Muscle layer of duodenum (tissue), 2 donors: ENCODE data around the gene UCN3.

Source experiments
- H3K27ac ChIP-seq: one replicate; pipeline ENCODE4 v1.7.0; 2013; ENCODE audit warnings: mild to moderate bottlenecking, low read length
- H3K27me3 ChIP-seq: one replicate; pipeline ENCODE4 v1.7.0; 2013; ENCODE audit warnings: low read depth, mild to moderate bottlenecking, control low read depth, low read length
- H3K36me3 ChIP-seq, 2 donors: one replicate each; pipeline ENCODE4 v1.7.0; 2013; ENCODE audit warnings: low read length in 2 of 2, control low read depth in 1 of 2, mild to moderate bottlenecking in 1 of 2; ENCODE audit not compliant: insufficient read depth in 2 of 2, control insufficient read depth in 1 of 2
- H3K4me1 ChIP-seq, 2 donors: one replicate each; pipeline ENCODE4 v1.7.0; 2013; ENCODE audit warnings: low read length in 2 of 2, mild to moderate bottlenecking in 2 of 2, control low read depth in 1 of 2, moderate library complexity in 1 of 2; ENCODE audit not compliant: insufficient read depth in 2 of 2, control insufficient read depth in 1 of 2
- H3K4me3 ChIP-seq, 2 donors: one replicate each; pipeline ENCODE4 v1.7.0; 2013; ENCODE audit warnings: low read length in 2 of 2, low read depth in 1 of 2, mild to moderate bottlenecking in 1 of 2
- H3K9me3 ChIP-seq, 2 donors: one replicate each; pipeline ENCODE4 v1.7.0; 2013; ENCODE audit warnings: low read length in 2 of 2, control low read depth in 1 of 2, mild to moderate bottlenecking in 1 of 2; ENCODE audit not compliant: control insufficient read depth in 1 of 2
- donor health status: healthy.

UCN3 gene

DNA sequence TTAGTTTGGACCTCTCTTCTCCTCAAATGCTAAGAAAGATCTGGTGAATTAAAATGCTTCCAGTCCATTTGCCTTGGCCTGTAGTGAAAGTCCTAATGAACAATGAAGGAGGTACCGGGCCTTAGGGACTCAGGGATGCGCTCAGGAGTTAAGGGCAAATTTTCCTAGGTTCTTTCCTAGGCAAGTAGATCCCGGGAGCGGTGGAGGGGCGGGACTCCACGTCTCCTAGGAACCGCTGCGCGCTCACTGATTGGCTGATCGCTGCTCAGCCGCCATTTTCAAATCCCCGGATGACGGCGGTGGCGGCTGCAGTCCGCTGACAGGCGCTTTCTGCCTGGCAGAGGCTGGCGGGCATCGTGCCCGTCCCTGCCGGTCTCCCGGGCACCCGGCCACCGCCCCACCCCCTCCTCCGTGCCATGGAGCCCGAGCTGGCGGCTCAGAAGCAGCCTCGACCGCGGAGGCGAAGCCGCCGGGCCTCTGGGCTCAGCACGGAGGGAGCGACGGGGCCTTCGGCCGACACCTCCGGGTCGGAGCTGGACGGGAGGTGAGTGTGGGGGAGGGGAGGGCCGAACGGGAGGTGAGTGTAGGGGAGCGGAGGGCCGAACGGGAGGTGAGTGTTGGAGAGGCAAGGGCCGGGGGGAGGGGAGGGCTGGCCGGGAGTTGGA is 47.6 kb downstream of the UCN3 start, which contains the start of gene NET1:
NET1 (plus strand) TSS at position 281 of the 665 bp plus-strand sequence; CDS start at position 417, 136 bp downstream.
- Histone ChIP-seq H3K9me3 (no peaks in the 10 kb centered on the region), H3K27ac (peak within 1 kb of the TSS; percentile 50), H3K36me3 (no peaks in the 10 kb centered on the region), H3K4me3 (peak within 1 kb of the TSS; percentile 77 to 91), H3K4me1 (no peaks in the 10 kb centered on the region), H3K27me3 (no peaks in the 10 kb centered on the region)

DNA sequence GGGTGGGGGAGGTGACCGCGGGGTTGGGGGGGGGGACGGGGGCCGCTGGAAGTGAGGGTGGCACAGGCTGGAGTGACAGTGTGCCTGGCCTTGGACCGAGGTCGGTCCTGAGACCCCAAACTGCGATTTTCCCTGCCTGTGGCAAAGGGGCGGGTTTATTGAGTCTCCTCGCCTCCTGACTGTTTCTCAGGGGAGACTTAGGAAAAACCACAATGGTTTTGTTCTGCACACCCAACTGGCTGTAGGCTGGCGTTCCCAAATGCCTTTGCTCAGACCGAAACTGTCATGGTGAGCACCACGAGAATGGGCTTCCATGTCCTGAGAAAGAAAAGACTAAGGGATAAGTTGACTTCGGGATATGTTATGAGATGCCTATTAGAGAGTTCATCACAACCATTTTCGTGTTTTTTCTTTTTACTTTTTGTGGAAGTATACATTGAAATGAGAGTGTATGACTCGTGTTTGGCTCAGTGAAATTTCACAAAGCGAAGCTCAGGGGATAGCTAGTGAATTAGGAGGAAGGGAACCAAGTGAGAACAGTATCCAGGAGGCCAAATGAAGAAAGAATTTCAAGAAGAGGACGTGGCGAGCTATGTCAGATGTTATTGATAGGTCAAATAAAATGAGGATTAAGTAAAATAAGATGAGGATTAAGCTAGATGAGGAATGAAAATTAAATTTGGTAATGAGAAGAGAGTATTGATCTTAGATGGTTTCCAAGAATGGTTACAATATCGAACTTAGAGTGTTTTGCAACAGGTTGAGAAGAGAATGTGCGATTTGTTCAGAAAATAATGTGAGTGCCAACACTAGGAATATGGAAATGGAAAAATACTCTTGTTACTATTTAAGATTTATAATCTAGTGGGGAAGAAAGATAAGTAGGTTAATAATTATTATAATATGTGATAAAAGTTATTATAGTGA is 48.5 kb downstream of the UCN3 start:
- peak overlapping the region; percentile 50 for H3K27ac ChIP-seq
- H3K9me3 ChIP-seq = no peaks in the 10 kb centered on the region
- no peaks in the 10 kb centered on the region for H3K4me1 ChIP-seq
- H3K36me3 ChIP-seq = no peaks in the 10 kb centered on the region
- no peaks in the 10 kb centered on the region for H3K27me3 ChIP-seq
- peak overlapping the region; percentile 77 to 91 for H3K4me3 ChIP-seq

DNA sequence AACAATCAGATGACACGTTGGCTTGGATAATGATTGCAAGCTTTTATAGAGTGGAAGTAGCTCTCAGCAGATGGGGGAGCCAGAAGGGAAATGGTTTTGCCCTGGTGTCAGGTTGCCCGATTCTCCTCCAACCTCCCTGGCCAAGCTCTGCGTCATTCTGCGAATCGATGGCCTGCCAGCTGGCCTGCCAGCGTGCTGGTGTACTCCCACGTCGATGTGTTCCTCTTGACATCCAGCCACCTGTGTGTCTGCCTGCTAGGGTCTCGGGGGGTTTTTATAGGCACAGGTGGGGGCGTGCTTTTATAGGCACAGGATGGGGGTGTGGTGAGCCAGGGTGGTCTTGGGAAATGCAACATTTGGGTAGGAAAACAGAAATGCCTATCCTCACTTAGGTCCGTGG is 52.2 kb downstream of the UCN3 start:
- no peaks in the 10 kb centered on the region for H3K36me3 ChIP-seq
- H3K4me1 ChIP-seq = no peaks in the 10 kb centered on the region
- H3K9me3 ChIP-seq = no peaks in the 10 kb centered on the region
- no peak overlapping the region for H3K4me3 ChIP-seq
- H3K27ac ChIP-seq = no peak overlapping the region
- no peaks in the 10 kb centered on the region for H3K27me3 ChIP-seq

DNA sequence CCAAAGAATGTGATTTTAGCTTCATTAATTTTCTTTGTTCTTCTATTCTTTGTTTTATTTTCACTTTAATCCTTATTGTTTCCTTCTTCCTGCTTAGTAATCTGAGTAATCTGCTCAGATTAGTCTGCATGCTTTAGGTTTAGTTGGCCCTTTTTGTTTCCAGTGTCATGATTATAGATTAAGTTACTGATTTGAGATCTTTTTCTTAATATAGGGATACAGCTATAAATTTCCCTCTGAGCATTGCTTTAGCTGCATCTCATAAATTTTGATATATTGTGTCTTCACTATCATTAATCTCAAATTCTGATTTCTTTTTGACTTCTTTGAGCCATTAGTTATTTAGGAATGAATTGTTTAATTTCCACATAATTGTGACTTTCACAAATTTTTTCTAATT is 53.8 kb downstream of the UCN3 start:
- Histone ChIP-seq H3K9me3 (no peaks in the 10 kb centered on the region), H3K4me3 (no peak overlapping the region), H3K27ac (no peak overlapping the region), H3K4me1 (no peaks in the 10 kb centered on the region), H3K36me3 (no peaks in the 10 kb centered on the region), H3K27me3 (no peaks in the 10 kb centered on the region)

DNA sequence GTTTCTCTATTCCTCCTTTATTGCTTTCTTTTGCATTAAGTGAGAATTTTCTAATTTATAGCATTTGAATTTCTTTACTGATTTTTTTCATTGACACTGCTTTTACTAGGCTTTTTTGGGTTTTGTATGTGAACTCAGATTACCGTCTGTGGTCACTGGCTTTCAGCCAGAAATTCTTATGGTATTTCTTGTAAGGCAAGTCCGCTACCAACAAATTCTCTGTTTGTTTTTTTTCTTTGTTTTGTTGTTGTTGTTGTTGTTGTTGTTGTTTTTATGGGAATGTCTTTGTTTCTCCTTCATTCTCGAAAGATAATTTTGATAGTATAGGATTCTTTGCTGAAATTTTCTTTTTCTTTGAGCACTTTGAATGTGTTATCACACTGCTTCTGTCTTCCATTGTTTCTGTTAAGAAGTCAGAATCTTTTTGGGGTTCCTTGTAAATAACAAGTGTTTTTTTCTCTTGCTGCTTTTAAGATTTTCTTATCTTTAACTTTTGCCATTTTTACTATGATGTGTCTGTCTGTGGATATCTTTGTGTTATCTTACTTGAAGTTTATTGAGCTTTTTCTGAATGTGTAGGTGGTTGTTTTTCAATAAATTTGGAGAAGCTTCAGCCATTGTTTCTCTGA is 54.8 kb downstream of the UCN3 start:
- no peak overlapping the region for H3K27ac ChIP-seq
- H3K27me3 ChIP-seq = no peaks in the 10 kb centered on the region
- H3K9me3 ChIP-seq = no peaks in the 10 kb centered on the region
- peaks cover 0 to 4% of the 10 kb centered on the region in 2 donors for H3K4me1 ChIP-seq
- no peak overlapping the region for H3K4me3 ChIP-seq
- H3K36me3 ChIP-seq = no peaks in the 10 kb centered on the region

DNA sequence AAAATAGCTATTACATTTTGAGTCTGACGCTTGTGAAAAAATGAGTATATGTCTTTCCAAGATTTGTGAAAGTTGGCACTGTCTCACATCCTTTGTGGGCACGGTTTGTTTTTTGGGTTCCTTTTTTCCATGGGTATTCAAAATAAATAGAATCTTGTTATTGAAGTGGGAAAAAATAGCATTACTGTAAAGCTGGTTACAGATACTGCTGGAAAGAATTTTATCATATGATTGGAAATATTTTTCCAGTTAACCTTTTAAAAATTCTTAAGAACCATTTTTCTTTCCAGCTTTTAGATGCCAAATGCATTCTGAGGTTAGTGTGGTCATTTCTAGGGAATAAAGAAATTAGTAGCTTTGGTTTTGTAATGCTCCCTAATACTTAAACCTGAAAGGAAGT is 59.0 kb downstream of the UCN3 start:
- H3K4me1 ChIP-seq = peaks cover 0 to 10% of the 10 kb centered on the region in 2 donors
- H3K9me3 ChIP-seq = no peaks in the 10 kb centered on the region
- no peak overlapping the region for H3K4me3 ChIP-seq
- no peak overlapping the region for H3K27ac ChIP-seq
- no peaks in the 10 kb centered on the region for H3K36me3 ChIP-seq
- no peaks in the 10 kb centered on the region for H3K27me3 ChIP-seq
